Erythroblast (primary cell): ENCODE measurements around the gene STAM2.
"Not testable (repeated sequence)": the region's sequence is repeated elsewhere in the genome, so short reads cannot be mapped to it uniquely, and the experiment has no call there.

ENCODE experiments used
- DNase-seq, 2 experiments: peaks; one replicate each; lab custom pipeline; 2025; lab: John Stamatoyannopoulos, UW
- GATA1 ChIP-seq: IDR thresholded peaks from 2 replicates; pipeline ENCODE4 v1.6.1; 2011; ENCODE audit warnings: low read depth, mild to moderate bottlenecking, control low read depth, low read length, moderate library complexity
- POLR2A ChIP-seq: IDR thresholded peaks from 2 replicates; pipeline ENCODE4 v1.6.1; 2011; ENCODE audit warnings: mild to moderate bottlenecking, low read length

The STAM2 gene

DNA sequence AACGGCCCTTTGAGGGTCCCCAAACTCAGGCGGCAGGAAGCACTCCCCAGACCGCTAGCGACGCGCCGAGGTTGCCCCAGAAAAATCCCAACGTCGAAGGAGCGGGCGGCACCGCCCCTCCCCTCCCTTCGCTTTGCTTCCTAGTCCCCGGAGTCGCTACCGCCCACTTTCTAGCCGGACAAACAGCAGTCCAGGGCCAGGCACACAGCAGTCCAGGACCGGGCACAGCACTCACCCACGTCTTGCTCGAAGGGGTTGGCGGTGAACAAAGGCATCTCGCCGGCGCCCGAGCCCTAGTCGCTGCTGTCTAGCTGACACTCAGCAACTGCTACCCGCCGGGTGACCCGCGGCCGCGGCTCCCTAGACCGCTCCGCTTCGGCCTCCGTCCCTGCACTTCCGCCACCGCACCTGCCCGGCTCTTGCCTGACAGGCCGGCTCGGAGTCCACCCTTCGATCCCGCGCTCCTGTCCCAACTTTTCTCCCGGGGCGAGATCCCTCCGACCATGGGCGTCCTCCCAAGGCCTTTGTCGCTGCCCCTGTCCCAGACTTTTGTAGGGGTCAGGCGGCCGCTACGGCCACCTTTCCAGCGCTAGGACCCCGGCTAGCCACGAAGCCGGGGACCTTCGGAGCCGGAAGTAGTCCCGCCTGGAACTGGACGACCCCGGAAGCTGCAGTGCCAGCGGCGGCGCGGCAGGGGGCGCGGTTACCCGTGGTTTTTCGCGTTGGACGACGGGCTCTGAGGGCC lies at the start of gene STAM2:
Gene STAM2, minus strand, starts transcription at position 396 of the 745 bp plus-strand sequence. Its CDS starts 121 bp downstream, at position 275.
- TF ChIP-seq GATA1 (no peak), POLR2A (peak; percentile 93)

DNA sequence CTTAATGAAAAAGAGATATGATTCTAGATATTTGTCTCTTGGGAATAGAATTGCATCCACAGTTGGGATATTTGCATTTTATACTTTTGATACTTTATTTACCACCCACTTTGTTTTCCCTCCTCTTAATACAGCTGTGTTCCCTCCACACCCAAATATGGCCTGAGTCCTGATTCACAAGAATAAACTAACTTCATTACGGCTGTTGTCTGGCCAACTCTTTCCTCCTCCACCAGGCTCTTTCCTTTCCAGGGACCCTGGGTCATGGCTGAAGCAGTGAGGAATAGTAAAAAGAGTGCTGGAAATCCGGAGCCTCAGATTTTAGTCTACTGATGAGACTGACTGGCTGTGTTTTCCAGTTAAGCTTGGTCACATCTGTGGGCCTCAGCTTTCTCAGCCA lies 48.4 kb upstream of the STAM2 start:
- no peak for DNase-seq
- TF ChIP-seq POLR2A, result no peak
- no peak for TF ChIP-seq GATA1

More for the DNA sequence above, at the start of gene STAM2:
- DNase-seq, result peak; percentile 94 to 96

DNA sequence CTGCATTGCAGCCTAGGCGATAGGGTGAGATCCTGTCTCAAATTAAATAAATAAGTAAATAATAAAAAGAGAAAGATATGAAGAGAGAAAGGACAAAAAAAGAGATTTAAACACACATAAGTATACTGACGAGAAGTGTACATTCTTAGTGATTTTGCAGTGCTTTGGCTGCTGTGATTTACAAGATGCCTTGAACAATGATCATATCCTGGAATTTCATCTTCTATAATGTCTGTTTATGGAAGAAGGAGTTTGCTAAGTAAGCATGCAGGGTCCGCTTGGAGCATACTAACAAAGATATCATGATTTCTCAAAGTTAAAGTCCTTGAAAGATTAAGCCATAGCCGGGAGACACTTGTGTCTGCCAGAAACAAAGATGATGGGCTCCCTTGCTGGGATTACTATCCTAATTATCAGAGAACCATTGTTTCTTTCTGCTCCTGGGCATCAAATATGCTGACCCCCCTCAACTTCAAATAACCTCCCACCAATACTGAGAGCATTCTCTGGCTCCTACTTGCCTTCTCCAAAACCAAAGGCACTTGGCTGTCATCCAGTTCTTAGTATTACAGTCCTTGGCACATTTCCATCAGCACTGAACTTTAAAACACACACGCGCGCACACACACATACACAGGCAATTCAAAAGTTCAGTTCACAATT lies 47.5 kb upstream of the STAM2 start:
- TF ChIP-seq POLR2A (no peak), GATA1 (no peak)
- DNase-seq, result peak in 1 of 2 experiments; percentile 11

DNA sequence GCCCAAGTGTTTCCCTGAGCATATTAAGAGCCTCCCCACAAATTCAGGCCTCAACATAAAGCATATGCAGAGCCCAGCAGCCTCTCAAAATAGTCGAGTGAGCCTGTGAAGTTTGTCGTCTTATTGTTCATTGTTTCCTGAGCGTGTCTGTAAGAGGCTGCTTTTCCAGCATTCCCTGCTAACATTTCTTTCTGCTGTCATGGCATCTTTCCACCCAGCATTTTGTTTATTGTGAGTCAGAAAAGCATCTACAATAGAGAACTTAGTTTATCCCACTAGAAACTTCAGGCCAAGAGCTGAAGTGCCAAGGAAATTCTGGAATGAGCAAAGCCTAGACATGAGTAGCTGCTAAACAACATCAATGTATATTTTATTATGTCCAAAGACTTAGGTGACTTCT lies 46.3 kb upstream of the STAM2 start:
- no peak for DNase-seq
- TF ChIP-seq POLR2A (no peak), GATA1 (no peak)

DNA sequence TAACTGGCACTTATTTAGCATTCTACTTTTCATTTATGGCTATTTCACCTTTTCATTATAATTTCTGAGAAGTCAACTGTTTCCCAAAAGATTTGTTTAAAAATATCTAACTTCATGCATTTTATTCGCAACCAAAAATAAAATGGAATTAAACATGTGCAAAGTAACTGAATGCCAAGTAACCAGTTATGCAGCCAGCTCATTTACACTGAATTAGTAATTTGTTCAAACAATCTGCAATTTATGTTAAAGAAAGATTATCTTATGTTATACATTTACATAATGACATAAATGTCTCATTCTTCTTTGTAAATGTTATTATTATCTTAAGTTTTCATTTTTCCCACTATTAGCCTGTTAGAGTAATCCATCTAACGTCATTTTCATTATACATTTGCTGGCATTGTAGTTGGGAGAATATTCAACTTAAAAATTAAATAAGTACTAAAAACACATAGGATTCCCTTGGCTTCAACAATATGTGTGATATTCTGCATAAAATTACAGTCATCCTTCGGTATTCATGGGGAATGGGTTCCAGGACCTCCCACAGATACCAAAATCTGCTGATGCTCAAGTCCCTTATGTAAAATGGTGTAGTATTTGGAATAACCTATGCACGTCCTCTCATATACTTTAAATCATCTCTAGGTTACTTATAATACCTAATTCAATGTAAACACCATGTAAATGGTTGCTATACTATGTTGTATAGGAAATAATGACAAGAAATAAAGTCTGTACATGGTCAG lies 43.7 kb upstream of the STAM2 start:
- DNase-seq, result no peak
- TF ChIP-seq GATA1, result no peak

DNA sequence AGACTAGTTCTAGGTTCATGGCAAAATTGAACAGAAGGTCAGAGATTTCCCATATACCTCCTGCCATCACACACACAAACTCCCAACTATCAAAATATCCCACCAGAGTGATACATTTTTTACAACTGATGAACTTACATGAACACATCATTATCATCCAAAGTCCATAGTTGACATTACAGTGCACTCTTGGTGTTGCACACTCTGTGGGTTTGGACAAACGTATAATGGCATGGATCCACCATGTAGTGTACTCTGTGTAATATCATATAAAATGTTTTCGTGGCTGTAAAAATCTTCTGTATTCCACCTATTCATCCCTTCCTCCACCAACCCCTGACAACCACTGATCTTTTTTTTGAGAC lies 25.9 kb upstream of the STAM2 start:
- TF ChIP-seq POLR2A (no peak), GATA1 (no peak)
- no peak for DNase-seq

DNA sequence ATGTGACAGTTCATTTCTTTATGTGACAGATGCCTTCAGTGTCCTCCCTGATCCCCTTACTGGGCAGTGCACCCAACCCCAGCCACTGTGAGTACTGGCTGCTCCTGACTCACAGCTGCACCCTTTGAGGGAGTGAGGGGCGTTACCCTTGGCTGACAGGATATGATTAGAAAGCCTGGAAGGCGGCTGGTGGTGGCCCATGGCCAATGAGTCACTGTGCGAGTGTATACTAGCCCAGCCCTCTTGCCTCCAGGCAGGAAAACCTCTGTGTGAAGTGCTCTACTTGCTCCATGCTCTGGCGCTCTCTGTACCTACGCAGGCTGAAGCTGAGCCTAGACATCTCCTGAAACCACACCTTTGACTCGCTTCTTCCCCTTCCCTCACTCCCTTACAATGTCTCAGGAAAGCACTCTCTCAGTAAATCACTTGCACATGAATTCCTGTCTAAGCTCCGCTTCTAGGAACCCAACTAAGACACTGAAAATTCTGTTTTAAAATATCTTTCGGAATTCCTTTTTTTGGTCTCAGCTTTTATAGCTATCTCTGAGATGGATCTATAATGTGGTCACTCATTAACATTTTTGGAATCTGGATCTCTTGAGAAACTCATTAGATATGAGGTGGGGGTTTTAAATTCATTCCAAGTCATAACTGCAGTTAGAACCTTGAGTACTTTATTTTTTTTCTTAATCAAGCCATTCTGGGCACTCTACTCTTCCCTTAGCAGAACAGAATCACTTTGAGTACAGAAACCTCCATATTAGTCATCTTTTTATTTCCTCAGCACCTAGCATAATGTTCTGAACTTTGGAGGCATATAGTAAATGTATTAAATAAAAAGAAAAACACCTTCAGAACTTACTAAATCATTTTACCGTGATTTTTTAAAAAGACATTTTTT lies 25.3 kb upstream of the STAM2 start:
- peak; percentile 72 to 90 for DNase-seq
- TF ChIP-seq POLR2A, result peak; percentile 24
- TF ChIP-seq GATA1, result no peak

DNA sequence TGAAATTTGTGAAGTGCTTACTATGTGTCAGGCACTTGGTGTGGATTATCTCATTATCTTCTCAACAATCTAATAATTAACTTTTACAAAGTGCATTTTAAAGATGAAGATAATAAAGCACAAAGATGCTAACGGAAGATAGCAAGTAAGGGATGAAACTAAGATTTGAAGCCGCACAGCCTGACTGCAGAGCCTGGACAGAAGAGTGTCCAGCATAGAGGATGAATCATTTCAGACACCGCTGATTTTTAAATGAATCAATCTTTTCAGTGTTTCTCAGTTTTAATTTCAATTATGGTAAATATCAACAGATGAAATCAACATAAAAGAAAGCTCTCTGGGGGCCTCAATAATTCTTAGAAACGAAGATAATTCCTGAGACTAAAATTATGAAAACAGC lies 24.5 kb upstream of the STAM2 start:
- TF ChIP-seq POLR2A (no peak), GATA1 (no peak)
- DNase-seq, result no peak

DNA sequence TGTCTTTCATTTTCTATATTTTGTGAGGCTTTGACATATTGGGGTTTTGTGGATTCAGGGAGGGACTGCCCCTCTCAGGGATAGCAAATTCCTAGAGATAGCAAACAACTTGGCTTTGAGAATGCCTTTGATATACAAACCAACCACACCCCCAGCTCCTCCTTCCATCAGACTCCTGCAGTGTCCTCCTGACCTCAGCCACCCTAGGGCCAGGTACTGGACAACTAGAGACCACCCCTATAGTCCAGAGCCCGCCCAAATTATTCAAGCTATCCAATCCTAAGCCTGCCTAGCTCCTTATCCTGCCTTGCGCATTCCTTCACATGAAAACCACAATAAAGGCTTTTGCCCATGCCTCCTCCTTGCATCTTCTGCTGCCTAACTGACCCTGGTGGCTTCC lies 22.9 kb upstream of the STAM2 start:
- no peak for DNase-seq
- TF ChIP-seq GATA1, result no peak
- TF ChIP-seq POLR2A, result no peak

DNA sequence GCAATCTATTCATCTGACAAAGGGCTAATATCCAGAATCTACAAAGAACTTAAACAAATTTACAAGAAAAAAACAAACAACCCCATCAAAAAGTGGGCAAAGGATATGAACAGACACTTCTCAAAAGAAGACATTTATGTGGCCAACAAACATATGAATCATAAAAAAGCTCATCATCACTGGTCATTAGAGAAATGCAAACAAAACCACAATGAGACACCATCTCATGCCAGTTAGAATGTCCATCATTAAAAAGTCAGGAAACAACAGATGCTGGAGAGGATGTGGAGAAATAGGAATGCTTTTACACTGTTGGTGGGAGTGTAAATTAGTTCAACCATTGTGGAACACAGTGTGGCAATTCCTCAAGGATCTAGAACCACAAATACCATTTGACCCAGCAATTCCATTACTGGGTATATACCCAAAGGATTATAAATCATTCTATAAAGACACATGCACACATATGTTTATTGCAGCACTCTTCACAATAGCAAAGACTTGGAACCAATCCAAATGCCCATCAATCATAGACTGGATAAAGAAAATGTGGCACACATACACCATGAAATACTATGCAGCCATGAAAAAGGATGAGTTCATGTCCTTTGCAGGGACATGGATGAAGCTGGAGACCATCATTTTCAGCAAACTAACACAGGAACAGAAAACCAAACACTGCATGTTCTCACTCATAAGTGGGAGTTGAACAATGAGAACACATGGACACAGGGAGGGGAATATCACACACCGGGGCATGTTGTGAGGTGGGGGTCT lies 22.1 kb upstream of the STAM2 start:
- DNase-seq, result not testable (repeated sequence)

DNA sequence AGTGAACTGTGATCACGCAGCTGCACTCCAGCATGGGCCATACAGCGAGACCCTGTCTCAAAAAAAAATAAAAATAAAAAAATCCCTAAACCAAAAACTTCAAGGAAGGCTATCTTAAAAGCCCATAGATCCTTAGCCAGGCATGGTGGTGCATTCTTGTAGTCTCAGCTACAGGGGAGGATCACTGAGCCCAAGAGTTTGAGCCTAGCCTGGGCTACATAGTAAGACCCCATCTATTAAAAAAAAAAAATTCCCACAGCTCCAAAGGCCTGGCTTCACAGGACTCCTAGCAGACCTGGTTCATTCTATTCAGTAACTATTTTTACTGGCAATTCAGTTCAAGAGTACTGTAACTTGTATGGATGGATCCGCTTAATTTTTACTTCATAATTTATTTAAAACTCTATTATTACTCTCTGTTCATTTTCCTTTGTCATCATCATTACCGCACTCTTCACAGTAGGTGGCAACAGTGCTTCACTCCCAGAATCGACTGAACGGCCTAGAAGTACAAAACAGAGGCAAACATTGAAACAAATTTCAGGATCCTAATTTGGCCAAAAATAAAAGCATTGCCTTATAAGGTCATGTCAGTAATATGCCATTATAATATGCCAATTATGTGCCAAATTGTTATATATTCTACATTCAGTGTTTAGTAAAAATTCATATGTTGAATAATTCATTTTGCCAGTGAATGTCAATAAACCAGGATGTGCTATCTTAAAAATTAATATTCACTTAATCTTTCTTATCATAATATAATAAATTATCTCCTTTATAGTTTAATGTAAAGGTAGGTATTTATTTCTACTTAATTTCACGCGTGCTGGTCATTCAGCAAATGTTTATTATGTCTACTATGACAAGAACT lies 14.3 kb upstream of the STAM2 start:
- DNase-seq, result peak; percentile 52 to 80
- TF ChIP-seq POLR2A (no peak), GATA1 (no peak)

DNA sequence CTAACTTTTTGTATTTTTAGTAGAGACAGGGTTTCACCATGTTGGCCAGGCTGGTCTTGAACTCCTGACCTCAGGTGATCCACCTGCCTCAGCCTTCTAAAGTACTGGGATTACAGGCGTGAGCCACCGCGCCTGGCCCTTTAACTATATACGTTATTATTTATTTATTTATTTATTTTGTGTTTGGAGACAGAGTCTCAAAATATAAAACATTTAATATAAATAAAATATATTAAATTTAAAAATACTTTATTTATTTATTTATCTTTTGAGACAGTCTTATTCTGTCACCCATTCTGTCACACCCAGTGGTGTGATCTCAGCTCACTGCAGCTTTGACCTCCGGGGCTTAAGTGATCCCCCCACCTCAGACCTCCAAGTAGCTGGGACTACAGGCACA lies 11.2 kb upstream of the STAM2 start:
- DNase-seq, result not testable (repeated sequence)
